ENCODE results near the gene RAPGEF1. TPM values are rescaled to one million over a fixed set of nuclear protein-coding genes. Genes with fewer than 3 reads are reported as not detected.
A peak's percentile ranks its signal among the peaks of the same experiment; 100 is the strongest.

The RAPGEF1 gene
- total RNA-seq (10 to 100 TPM; 17.0 to 64.4 (median 37.2) TPM), polyA plus RNA-seq (10 to 100 TPM; 23.6 to 33.8 TPM)
- long read RNA-seq, donor 1, partial matches to known transcripts = 3 of 16 reads
- long read RNA-seq, donor 1, other reads (novel, unspliced or antisense) = 13 of 16 reads
- long read RNA-seq, donor 2 = 0 reads
- long read RNA-seq, donor 3, full-length matches to known transcripts = 4 of 76 reads
- long read RNA-seq, donor 3, partial matches to known transcripts = 35 of 76 reads
- long read RNA-seq, donor 3, other reads (novel, unspliced or antisense) = 37 of 76 reads

DNA sequence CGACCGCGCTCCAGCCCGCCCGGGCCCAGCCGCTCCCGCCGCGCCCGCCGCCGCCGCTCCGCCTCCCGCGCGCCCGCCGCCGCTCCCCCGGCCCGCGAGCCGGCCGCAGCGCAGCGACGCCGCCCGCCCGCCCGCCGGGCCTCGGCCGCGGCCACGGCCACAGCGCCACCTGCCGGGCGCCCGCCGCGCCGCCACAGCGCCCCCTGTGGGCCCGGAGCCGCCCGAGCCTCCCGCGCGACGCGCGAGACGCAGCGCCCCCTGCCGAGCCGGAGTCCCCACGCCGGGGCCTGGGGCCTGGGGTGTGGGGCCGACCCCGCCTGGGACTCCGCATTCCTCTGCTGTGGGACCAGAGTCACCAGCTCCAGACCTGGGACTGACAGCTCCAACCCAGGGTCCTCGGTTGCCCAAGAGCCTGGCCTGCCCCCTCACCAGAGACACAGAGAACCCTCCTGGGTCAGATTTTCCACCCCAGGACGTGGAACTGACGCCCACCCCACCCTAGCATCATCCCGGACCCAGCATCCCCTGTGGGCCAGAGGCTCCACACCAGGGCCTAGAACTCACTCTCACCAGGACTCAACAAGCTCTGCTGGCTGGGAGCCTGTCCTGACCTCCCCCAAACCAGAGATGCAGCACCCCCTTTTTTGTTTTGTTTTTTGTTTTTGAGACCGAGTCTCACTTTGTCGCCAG is at the start of gene RAPGEF1:
Gene RAPGEF1, minus strand, starts transcription at position 118 of the 690 bp plus-strand sequence. CDS start 246 bp downstream, outside the sequence.
- H3K4me3 ChIP-seq = peak within 1 kb of the TSS; percentile 60
- WGBS, 3 donors = 8 to 41% (median 13%) methylated on average over 13 to 68 of the region's 69 CpGs
- no peaks in the 10 kb centered on the region for H3K27me3 ChIP-seq
- H3K9me3 ChIP-seq = no peaks in the 10 kb centered on the region
- peak within 1 kb of the TSS; percentile 70 to 80 for H3K27ac ChIP-seq
- TF ChIP-seq CTCF (IDR thresholded peaks at IDR 0.05) (peak; percentile 54 to 90 (median 90)), EP300 (IDR thresholded peaks at IDR 0.05) (no peak)
- intact Hi-C loops (cut with DNase I) = loop anchor here (1.0 to 10.0 kb wide), 9 partner anchors 138 to 395 kb away; partner anchors contain the start of gene UCK1 (in 1 of the 4)
- peaks cover 4% of the 10 kb centered on the region for H3K4me1 ChIP-seq (ENCODE audit: insufficient read depth)
- H3K36me3 ChIP-seq = no peaks in the 10 kb centered on the region
- peak; percentile 61 to 87 (median 78) for DNase-seq

DNA sequence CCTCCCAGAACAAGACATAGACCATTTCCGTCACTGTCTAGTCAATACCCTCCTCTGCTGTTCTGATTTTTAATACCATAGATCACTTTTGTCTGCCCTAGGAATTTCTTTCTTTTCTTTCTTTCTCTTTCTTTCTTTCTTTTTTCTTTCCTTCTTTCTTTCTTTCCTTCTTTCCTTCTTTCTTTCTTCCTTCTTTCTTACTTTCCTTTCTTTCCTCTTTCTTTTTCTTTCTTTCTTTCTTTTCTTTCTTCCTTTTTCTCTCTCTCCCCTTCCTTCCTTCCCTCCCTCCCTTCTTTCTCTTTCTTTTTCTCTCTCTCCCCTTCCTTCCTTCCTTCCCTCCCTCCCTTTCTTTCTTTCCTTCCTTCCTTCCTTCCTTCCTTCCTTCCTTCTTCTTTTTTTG is 49.0 kb upstream of the RAPGEF1 start:
- H3K27ac ChIP-seq = no peak overlapping the region
- intact Hi-C loops (cut with DNase I) = no loop called here
- no peak for DNase-seq
- H3K4me3 ChIP-seq = no peak overlapping the region
- WGBS, 3 donors = 38 to 53% (median 38%) methylated on average over 1 of the region's 1 CpG
- TF ChIP-seq POLR2A (IDR thresholded peaks at IDR 0.05) (no peak), CTCF (IDR thresholded peaks at IDR 0.05) (no peak), EP300 (IDR thresholded peaks at IDR 0.05) (no peak)
- H3K27me3 ChIP-seq = no peaks in the 10 kb centered on the region
- no peaks in the 10 kb centered on the region for H3K36me3 ChIP-seq
- no peaks in the 10 kb centered on the region for H3K9me3 ChIP-seq
- no peaks in the 10 kb centered on the region for H3K4me1 ChIP-seq (ENCODE audit: insufficient read depth)

DNA sequence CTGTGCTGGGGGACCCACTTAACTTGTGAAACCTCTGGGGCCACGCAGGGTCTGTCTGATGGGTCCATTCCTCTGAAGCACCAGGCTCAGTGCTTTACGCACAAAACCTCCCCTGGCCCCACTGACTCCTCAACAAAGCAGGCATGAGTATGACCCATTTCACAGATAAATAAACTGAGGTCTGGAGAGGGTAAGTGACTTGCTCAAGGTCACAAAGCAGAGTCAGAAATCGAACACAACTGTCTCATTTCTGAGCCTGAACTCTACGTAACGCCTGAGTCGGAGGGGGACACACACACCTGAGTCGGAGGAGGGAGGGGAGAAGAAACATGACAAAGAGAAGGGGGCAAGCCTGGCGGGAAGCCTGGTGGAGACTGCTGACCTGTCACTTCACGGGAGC is 48.0 kb upstream of the RAPGEF1 start:
- H3K27me3 ChIP-seq = no peaks in the 10 kb centered on the region
- no peaks in the 10 kb centered on the region for H3K4me1 ChIP-seq (ENCODE audit: insufficient read depth)
- no peaks in the 10 kb centered on the region for H3K36me3 ChIP-seq
- WGBS, 3 donors = 66 to 67% (median 66%) methylated on average over 9 of the region's 9 CpGs
- H3K27ac ChIP-seq = no peak overlapping the region
- no peak for DNase-seq
- TF ChIP-seq CTCF (IDR thresholded peaks at IDR 0.05) (no peak), EP300 (IDR thresholded peaks at IDR 0.05) (no peak), POLR2A (IDR thresholded peaks at IDR 0.05) (no peak)
- intact Hi-C loops (cut with DNase I) = no loop called here
- no peak overlapping the region for H3K4me3 ChIP-seq
- no peaks in the 10 kb centered on the region for H3K9me3 ChIP-seq

DNA sequence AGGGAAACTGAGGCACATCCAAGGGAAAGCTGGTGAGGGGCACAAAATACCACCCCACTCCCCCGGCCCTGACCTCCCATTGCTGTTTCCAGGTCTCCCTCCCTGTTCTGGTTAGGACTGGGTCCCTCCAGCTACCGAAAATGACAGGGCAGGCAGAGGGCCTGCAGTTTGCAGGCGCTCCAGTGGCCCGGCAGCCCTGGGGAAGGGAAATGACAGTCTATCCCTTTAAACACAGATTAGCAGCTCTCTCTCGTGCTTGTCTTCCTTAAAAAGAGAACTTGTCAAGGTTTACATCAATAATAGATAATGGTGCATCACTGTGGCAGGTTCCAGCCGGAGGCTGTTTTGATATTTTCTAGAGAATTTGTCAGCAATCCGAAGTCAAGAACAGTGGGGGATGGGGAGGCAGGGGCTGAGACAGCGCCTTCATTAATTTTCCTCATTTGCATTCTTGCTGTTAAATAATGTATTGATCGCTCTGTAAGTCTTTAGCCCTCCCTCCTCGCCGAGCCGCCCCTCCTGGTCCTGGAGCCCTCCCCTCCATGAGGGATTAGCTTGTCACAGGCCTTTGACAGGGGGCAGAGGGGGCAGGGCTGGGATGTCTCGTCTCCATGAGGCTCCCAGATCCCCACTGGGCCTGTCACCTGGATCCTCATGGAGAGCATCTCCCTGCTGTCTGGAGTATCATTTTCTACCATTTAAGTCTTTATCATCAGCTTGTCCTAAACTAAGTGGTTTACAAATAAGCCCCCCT is 45.0 kb upstream of the RAPGEF1 start:
- DNase-seq = no peak
- intact Hi-C loops (cut with DNase I) = no loop called here
- 50 to 55% (median 53%) methylated on average over 13 of the region's 13 CpGs for WGBS, 3 donors

More for the DNA sequence above, 45.0 kb upstream of the RAPGEF1 start:
- no peaks in the 10 kb centered on the region for H3K36me3 ChIP-seq
- H3K4me1 ChIP-seq (ENCODE audit: insufficient read depth) = no peaks in the 10 kb centered on the region
- TF ChIP-seq CTCF (IDR thresholded peaks at IDR 0.05) (no peak), EP300 (IDR thresholded peaks at IDR 0.05) (no peak), POLR2A (IDR thresholded peaks at IDR 0.05) (no peak)
- no peak overlapping the region for H3K4me3 ChIP-seq
- no peak overlapping the region for H3K27ac ChIP-seq
- H3K9me3 ChIP-seq = no peaks in the 10 kb centered on the region
- H3K27me3 ChIP-seq = no peaks in the 10 kb centered on the region

All from ovary (tissue), 10 donors.